ENCODE data around the gene KCNJ4.

KCNJ4 gene

GRCh38 chr22:38448945-38449745, 5.9 kb downstream of the KCNJ4 start:
- no peak for DNase-seq (ENCODE audit: low spot score)
- no peak for TF ChIP-seq CTCF (IDR thresholded peaks at IDR 0.05; ENCODE audit: extremely low read depth, insufficient read depth, missing control alignments)
- in situ Hi-C loops (cut with MboI; ENCODE audit: low pct_unique_long_range_greater_than_20kb, low sequenced_read_pairs, unreplicated experiment), result no loop called here

GRCh38 chr22:38446018-38446601, 8.9 kb downstream of the KCNJ4 start:
- in situ Hi-C loops (cut with MboI; ENCODE audit: low pct_unique_long_range_greater_than_20kb, low sequenced_read_pairs, unreplicated experiment), result no loop called here
- DNase-seq (ENCODE audit: low spot score), result no peak
- TF ChIP-seq CTCF (IDR thresholded peaks at IDR 0.05; ENCODE audit: extremely low read depth, insufficient read depth, missing control alignments), result no peak

- no peak for TF ChIP-seq CTCF (IDR thresholded peaks at IDR 0.05; ENCODE audit: extremely low read depth, insufficient read depth, missing control alignments)
- in situ Hi-C loops (cut with MboI; ENCODE audit: low pct_unique_long_range_greater_than_20kb, low sequenced_read_pairs, unreplicated experiment), result no loop called here
- DNase-seq (ENCODE audit: low spot score), result no peak
Measured at GRCh38 chr22:38444783-38445182, 10.2 kb downstream of the KCNJ4 start.

GRCh38 chr22:38443628-38444521, 11.1 kb downstream of the KCNJ4 start:
- no peak for TF ChIP-seq CTCF (IDR thresholded peaks at IDR 0.05; ENCODE audit: extremely low read depth, insufficient read depth, missing control alignments)
- DNase-seq (ENCODE audit: low spot score), result no peak

GRCh38 chr22:38442967-38443627, 11.9 kb downstream of the KCNJ4 start:
- DNase-seq (ENCODE audit: low spot score), result no peak
- no peak for TF ChIP-seq CTCF (IDR thresholded peaks at IDR 0.05; ENCODE audit: extremely low read depth, insufficient read depth, missing control alignments)
- in situ Hi-C loops (cut with MboI; ENCODE audit: low pct_unique_long_range_greater_than_20kb, low sequenced_read_pairs, unreplicated experiment), result no loop called here

More at GRCh38 chr22:38443628-38444521, 11.1 kb downstream of the KCNJ4 start:
- in situ Hi-C loops (cut with MboI; ENCODE audit: low pct_unique_long_range_greater_than_20kb, low sequenced_read_pairs, unreplicated experiment), result no loop called here
